ENCODE results near the gene MCF2L2. TPM values are rescaled to one million over a fixed set of nuclear protein-coding genes. Genes with fewer than 3 reads are reported as not detected.

The MCF2L2 gene
- polyA plus RNA-seq, 1 donor from 2014 or later = 9.3 TPM

GRCh38 chr3:183242431-183242830 lies 186.0 kb downstream of the MCF2L2 start:
- H3K36me3 ChIP-seq (ENCODE audit: insufficient read depth, low read length) = no peaks in the 10 kb centered on the region
- no peaks in the 10 kb centered on the region for H3F3A ChIP-seq (ENCODE audit: insufficient read depth, low read length, poor library complexity, severe bottlenecking)
- no peak overlapping the region for H2AFZ ChIP-seq (ENCODE audit: low read depth, low read length)
- TF ChIP-seq EZH2 (IDR thresholded peaks at IDR 0.05; ENCODE audit: borderline replicate concordance, insufficient read depth, low read length, poor library complexity, severe bottlenecking) (no peak), RAD21 (conservative IDR thresholded peaks at IDR 0.05) (no peak), MXI1 (conservative IDR thresholded peaks at IDR 0.05; ENCODE audit: poor library complexity, severe bottlenecking) (no peak), SMC3 (conservative IDR thresholded peaks at IDR 0.05; ENCODE audit: poor library complexity) (no peak), REST (IDR thresholded peaks at IDR 0.05; ENCODE audit: borderline replicate concordance) (no peak), EP300 (conservative IDR thresholded peaks at IDR 0.05; ENCODE audit: poor library complexity, severe bottlenecking) (no peak)
- H3K4me2 ChIP-seq (ENCODE audit: low read length) = no peak overlapping the region
- no peaks in the 10 kb centered on the region for H3K79me2 ChIP-seq (replicated peaks; ENCODE audit: insufficient read depth, low read length)
- no peak overlapping the region for H3K4me3 ChIP-seq (ENCODE audit: low read length)
- H3K9me2 ChIP-seq (ENCODE audit: insufficient read depth, low read length) = no peaks in the 10 kb centered on the region
- H3K9ac ChIP-seq (ENCODE audit: low read length) = no peak overlapping the region
- no peak overlapping the region for H3K27ac ChIP-seq (ENCODE audit: low read length)
- H3K9me3 ChIP-seq (ENCODE audit: low read length) = peaks cover 4% of the 10 kb centered on the region
- no peaks in the 10 kb centered on the region for H3K27me3 ChIP-seq (ENCODE audit: insufficient read depth, low read depth, low read length)
- H4K20me1 ChIP-seq (ENCODE audit: insufficient read depth) = no peaks in the 10 kb centered on the region

- no peaks in the 10 kb centered on the region for H4K20me1 ChIP-seq (ENCODE audit: insufficient read depth)
- TF ChIP-seq MXI1 (conservative IDR thresholded peaks at IDR 0.05; ENCODE audit: poor library complexity, severe bottlenecking) (no peak), RAD21 (conservative IDR thresholded peaks at IDR 0.05) (no peak), CTCF (IDR thresholded peaks at IDR 0.05; ENCODE audit: poor library complexity, severe bottlenecking) (no peak), EP300 (conservative IDR thresholded peaks at IDR 0.05; ENCODE audit: poor library complexity, severe bottlenecking) (no peak), POLR2AphosphoS5 (IDR thresholded peaks at IDR 0.05) (no peak), EZH2 (IDR thresholded peaks at IDR 0.05; ENCODE audit: borderline replicate concordance, insufficient read depth, low read length, poor library complexity, severe bottlenecking) (no peak)
- no peaks in the 10 kb centered on the region for H3K79me2 ChIP-seq (replicated peaks; ENCODE audit: insufficient read depth, low read length)
- peaks cover 4% of the 10 kb centered on the region for H3K9me3 ChIP-seq (ENCODE audit: low read length)
- H3K36me3 ChIP-seq (ENCODE audit: insufficient read depth, low read length) = no peaks in the 10 kb centered on the region
- no peak overlapping the region for H3K9ac ChIP-seq (ENCODE audit: low read length)
- H3K9me2 ChIP-seq (ENCODE audit: insufficient read depth, low read length) = no peaks in the 10 kb centered on the region
- no peak overlapping the region for H3K27ac ChIP-seq (ENCODE audit: low read length)
- H3F3A ChIP-seq (ENCODE audit: insufficient read depth, low read length, poor library complexity, severe bottlenecking) = no peaks in the 10 kb centered on the region
- no peak overlapping the region for H3K4me3 ChIP-seq (ENCODE audit: low read length)
- H3K4me2 ChIP-seq (ENCODE audit: low read length) = no peak overlapping the region
- no peaks in the 10 kb centered on the region for H3K27me3 ChIP-seq (ENCODE audit: insufficient read depth, low read depth, low read length)
- no peak overlapping the region for H2AFZ ChIP-seq (ENCODE audit: low read depth, low read length)
Measured at GRCh38 chr3:183239046-183239445, 189.4 kb downstream of the MCF2L2 start.

- no peak overlapping the region for H3K9ac ChIP-seq (ENCODE audit: low read length)
- no peaks in the 10 kb centered on the region for H3K9me3 ChIP-seq (ENCODE audit: low read length)
- H2AFZ ChIP-seq (ENCODE audit: low read depth, low read length) = no peak overlapping the region
- H3F3A ChIP-seq (ENCODE audit: insufficient read depth, low read length, poor library complexity, severe bottlenecking) = no peaks in the 10 kb centered on the region
- TF ChIP-seq POLR2AphosphoS5 (IDR thresholded peaks at IDR 0.05) (no peak), SMC3 (conservative IDR thresholded peaks at IDR 0.05; ENCODE audit: poor library complexity) (no peak), MXI1 (conservative IDR thresholded peaks at IDR 0.05; ENCODE audit: poor library complexity, severe bottlenecking) (no peak), EP300 (conservative IDR thresholded peaks at IDR 0.05; ENCODE audit: poor library complexity, severe bottlenecking) (no peak), RAD21 (conservative IDR thresholded peaks at IDR 0.05) (no peak), EZH2 (IDR thresholded peaks at IDR 0.05; ENCODE audit: borderline replicate concordance, insufficient read depth, low read length, poor library complexity, severe bottlenecking) (no peak), CTCF (IDR thresholded peaks at IDR 0.05; ENCODE audit: poor library complexity, severe bottlenecking) (no peak), TAF1 (IDR thresholded peaks at IDR 0.05; ENCODE audit: low read depth) (no peak), REST (IDR thresholded peaks at IDR 0.05; ENCODE audit: borderline replicate concordance) (no peak)
- no peak overlapping the region for H3K27ac ChIP-seq (ENCODE audit: low read length)
- no peaks in the 10 kb centered on the region for H3K79me2 ChIP-seq (replicated peaks; ENCODE audit: insufficient read depth, low read length)
- H3K4me2 ChIP-seq (ENCODE audit: low read length) = no peak overlapping the region
- H4K20me1 ChIP-seq (ENCODE audit: insufficient read depth) = no peaks in the 10 kb centered on the region
- H3K9me2 ChIP-seq (ENCODE audit: insufficient read depth, low read length) = no peaks in the 10 kb centered on the region
- H3K36me3 ChIP-seq (ENCODE audit: insufficient read depth, low read length) = no peaks in the 10 kb centered on the region
- no peaks in the 10 kb centered on the region for H3K27me3 ChIP-seq (ENCODE audit: insufficient read depth, low read depth, low read length)
- no peak overlapping the region for H3K4me3 ChIP-seq (ENCODE audit: low read length)
Measured at GRCh38 chr3:183233966-183234365, 194.5 kb downstream of the MCF2L2 start.
